AML-193 (cell line): ENCODE results near the gene CCL25.
"Not testable (repeated sequence)": the region's sequence is repeated elsewhere in the genome, so short reads cannot be mapped to it uniquely, and the experiment has no call there.

Experiments used
- DNase-seq, 2 experiments: peaks; one replicate each; lab custom pipeline; 2025; lab: John Stamatoyannopoulos, UW

The CCL25 gene

DNA sequence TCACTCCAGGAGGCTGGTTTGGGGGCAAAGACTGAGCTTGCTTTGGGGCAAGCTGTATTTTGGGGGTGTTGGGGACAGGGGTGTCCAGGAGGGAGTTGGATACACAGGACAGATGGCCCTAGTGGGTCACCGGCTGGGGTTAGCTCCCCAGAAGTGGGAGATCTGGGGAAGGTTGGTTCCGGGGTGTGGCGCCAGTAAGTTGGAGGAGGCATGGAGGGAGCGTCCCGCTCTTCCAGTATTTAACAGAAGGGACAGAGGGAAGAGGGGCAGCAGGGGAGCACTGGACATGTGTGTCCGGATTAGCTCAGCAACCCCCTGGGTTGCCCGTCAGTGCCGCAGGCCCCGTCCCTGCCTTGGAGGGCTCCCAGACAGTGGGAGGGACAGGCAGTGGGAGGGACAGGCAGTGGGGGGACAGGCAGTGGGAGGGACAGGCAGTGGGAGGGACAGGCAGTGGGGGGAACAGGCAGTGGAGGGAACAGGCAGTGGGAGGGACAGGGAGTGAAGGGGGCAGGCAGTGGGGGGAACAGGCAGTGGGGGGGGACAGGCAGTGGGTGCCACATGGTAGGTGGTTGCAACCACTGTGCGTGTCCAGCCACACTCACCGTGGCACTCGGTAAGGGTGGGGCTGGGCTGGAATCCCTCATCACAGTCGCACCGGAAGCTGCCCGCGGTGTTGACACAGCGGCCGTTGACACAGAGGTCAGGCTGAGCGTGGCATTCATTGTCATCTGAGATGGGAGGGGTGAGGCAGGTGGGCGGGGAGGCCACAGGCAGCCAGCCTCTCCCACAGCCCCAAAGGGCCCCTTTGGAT, 33.2 kb downstream of the CCL25 start:
- no peak for DNase-seq

DNA sequence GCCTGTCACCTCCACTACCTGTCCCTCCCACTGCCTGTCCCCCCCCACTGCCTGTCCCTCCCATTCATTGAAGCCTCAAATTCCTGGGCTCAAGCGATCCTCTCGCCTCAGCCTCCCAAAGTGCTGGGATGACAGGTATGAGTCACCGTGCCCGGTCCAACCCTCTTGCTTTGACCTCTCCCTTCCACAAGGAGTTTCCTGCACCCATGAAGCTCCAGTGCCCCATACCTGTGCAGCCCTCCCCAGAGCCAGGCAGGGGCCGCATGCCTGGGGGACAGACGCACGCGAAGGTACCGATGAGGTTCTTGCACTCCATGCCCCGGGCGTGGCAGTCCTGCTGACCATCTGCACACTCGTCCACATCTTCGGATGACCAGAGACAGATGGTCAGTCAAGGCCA, 34.3 kb downstream of the CCL25 start:
- no peak for DNase-seq

DNA sequence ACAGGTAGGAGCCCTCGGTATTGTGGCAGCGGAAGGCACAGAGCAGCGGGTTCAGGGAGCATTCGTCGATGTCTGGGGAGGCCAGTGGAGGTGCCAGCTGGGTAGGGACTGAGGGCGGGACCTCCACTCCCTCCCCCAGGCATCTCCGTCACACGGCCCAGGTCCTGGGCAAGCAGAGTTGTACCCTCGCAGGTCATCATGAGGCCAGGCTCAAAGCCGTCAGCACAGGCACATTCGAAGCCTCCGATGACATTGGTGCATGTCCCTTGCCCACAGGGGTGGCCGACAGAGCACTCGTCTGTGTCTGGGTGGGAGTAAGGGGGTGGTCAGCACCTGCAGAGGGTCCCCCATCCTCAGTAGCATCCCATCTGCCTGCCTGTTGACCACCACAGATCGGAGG, 35.3 kb downstream of the CCL25 start:
- DNase-seq, result no peak

DNA sequence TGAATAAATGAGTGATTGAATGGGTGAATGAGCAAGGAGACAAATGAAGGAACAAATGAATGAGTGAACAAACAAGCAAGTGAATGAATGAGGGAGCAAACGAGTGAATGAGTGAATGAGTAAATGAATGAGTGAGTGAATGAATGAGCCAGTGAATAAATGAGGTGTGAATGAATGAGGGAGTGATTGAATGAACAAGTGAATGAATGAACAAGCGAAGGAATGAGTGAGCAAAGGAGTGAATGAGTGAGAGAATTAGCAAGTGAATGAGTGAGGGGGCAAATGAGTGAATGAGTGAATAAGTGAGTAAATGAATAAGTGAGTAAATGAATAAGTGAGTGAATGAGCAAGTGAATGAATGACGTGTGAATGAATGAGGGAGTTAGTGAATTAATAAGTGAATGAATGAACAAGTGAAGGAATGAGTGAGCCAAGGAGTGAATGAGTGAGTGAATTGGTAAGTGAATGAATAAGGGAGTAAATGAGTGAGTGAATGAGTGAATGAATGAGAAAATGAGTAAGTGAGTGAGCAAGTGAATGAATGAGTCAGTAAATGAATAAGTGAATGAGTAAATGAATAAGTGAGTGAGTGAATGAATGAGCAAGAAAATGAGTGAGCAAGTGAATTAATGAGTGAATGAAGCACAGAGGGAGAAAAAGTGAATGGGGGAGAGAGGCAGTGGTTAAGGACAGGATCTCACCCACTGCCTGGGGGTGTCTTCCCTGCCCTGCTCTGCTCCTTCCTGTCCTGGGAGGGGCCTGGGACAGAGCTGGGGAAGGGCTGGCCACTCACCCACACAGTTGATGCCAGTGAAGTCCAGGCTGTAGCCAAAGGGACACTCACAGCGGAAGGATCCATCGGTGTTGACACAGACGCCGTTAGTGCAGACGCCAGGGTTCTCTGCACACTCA, 36.4 kb downstream of the CCL25 start:
- DNase-seq, result no peak

DNA sequence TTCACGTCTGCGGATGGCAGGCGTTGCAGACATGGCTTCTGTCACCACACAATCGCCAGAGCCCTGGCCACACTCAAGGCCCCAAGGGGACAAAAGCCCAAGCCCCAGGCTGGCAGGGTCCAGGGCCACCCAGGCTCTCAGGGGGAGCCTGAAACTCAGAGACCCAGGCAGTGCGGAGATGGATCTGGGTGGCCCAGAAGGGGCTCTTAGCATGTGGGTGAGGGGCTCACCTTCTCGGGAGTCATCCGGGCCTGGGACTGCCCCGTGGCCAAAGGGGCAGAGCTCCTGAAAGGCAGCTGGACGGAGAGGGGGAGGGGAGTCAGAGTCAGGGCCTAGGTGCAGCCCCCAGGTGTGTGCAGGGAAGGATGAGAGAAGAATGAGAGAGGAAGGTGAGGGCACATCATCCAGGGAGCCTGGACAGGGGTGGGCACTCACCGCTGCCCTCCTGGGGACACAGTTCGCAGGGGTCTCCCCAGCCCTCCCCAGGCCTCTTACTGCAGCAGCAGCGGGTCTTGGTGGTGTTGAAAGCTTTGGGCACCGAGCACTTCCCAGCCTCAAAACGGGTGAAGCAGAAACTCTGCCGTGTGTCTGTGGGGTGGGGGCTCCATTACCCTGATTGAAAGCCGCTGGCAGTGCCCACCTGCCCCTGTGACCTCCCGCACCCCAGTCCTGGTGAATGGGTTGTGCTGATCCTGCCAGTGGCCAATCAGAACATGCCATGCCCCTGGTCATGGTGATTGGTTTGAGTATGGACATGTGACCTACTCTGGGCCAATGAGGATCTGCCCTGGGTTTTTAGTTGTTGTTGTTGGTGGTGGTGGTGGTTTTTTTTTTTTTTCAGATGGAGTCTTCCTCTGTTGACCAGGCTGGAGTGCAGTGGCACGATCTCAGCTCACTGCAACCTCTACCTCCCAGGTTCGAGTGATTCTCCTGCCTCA, 37.4 kb downstream of the CCL25 start:
- no peak for DNase-seq

DNA sequence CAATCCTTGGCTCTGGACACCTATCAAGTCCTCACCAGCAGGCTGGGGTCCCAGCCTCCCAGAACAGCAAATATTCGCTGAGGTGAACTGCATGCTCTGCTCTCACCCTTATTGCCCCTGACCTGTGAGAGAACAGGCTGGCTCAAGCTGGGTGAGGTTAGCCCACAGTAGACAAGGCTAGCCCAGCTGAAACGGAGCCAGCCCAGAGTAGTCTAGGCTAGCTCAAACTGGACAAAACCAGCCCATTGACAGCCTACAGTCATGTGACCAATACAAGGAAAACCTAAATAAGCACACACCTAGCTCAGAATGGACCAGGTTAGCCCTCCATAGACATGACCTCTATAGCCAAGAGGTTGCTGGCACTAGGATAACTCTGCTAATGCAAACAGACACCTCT, 38.4 kb downstream of the CCL25 start:
- no peak for DNase-seq

DNA sequence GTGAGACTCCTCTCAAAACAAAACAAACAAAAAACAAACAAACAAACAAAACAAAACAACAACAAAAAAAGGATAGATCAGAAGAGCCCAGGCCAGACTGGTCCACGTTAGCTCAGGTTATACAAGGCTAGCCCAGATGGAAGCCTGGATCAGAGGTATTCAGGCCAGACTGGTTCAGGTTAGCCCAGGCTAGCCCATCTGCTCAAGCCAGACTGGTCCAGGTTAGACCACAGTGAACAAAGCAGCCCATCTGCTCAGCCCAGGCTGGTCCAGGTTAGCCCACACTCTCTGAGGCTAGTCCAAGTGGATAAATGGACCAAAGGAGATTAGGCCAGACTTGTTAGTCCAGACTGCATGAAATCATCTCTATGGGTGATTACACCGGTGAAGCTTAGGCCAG, 41.2 kb downstream of the CCL25 start:
- DNase-seq, result no peak

DNA sequence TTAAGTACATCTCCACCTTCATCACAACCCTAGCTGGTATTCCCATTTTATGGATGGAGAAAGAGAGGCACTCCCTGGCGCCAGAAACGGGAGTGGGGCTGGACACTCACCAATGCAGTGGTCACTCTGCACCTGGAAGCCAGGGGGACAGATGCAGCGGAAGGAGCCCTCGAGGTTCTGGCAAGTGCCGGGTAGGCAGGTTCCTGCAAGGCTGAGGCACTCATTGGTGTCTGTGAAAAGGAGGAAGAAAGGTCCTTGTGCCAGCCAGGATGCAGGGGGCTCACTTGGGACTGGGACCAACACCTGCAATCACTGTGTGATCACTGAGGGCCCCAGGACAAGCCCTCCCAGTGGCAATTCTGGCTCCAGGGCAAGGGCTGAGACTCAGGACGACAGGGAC, 41.8 kb downstream of the CCL25 start:
- DNase-seq, result no peak

DNA sequence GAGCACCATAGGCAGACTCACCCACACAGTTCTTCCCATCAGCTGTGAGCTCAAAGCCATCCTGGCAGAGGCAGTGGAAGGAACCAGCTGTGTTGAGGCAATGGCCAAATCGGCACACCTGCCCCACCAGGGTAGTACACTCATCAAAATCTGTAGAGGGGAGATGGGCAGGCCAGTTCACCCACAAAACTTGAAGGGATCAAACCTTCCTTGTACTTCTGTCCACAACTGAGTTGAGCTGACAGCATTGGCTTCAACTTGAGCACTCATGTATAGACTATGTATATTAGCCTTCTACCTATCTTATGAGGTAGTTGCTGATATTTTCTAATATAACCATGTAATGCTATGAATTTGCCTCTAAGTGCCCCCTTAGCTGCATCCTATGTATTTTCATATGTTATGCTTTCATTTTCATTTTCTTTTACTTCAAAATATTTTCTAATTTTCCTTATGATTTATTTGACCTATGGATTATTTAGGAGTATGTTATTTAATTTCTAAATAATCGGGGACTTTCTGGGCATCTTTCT, 42.9 kb downstream of the CCL25 start:
- DNase-seq, result no peak

DNA sequence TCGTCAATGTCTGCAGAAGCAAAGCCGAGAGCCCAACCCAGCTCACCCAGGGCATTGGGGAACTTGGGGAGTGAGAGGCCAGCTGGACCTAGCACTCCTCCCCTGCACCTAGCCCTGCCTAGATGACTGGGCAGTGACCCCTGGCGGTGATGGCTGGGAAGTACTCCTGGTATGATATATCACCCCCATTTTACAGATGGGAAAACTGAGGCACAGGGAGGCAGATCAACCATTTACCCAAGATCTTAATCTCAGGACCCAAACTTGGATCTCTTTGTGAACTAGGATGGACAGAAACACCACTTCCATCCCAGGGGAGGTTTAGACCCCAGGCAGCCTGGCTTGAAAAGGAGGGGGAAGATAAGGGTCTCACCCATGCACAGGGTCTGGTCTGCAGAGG, 43.5 kb downstream of the CCL25 start:
- DNase-seq, result no peak

DNA sequence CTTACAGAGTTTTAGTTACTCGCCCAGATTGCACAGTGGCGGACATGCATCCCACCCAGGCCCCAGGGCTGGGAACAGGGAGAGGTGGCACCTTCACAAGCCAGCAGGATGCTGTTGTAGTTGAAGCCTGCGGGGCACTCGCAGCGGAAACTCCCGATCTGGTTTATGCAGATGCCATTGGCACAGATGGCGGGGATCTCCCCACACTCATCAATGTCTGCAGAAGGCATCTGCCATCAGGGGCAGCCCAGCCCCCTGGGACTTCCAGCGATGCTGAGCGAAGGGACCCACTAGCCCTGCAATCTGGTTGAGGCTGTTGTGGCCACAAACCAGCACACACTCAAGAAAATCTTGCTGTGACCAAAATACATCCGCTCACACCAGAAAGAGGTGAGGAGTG, 44.6 kb downstream of the CCL25 start:
- DNase-seq, result no peak

DNA sequence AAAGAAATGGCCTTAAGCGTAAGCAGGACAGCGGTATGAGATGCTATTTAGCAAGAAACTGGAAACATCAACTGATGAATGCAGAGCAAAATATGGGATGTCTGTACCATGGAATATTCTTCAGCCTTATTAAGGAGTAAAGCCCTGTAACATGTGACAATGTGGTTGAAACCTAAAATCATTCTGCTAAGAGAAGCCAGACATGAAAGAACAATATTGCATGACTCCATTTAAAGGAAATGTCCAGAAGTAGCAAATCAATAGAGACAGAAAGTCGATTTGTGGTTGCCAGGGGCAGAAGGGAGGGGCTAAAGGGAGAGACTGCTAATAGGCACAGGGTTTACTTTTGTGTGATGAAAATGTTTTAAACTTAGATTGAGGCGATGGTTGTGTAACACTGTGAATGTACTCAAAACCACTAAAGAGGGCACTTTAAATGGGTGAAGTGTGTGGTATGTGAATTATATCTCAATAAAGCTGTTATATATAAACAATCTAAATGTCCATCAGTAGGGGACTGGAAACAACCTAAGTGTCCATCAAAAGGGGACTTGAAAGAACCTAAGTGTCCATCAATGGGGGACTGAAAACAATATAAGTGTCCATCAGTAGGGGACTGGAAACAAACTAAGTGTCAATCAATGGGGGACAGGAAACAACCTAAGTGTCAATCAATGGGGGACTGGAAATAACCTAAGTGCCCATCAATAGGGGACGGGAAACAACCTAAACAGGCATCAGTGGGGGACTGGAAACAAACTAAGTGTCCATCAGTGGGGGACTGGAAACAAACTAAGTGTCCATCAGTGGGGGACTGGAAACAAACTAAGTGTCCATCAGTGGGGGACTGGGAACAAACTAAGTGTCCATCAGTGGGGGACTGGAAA, 45.4 kb downstream of the CCL25 start:
- DNase-seq, result no peak

DNA sequence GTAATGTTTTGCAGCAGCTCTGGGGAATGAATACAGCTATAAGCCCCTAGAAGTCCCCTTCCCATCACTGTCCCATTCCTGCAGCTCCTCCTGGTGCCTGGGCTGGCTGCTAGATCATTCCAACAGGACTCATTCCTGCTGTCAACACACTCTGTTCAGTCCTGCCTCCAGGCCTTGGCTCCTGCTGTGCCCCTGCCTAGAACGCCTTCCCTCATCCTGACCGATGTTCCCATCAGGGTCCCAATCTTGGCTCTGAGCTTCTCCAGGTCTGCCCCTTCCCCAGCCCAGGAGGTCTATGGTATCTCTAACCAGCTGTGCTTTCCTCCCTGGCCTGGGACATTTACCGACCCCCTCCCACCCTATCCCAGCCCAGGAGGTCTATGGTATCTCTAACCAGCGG, 48.8 kb downstream of the CCL25 start:
- no peak for DNase-seq

DNA sequence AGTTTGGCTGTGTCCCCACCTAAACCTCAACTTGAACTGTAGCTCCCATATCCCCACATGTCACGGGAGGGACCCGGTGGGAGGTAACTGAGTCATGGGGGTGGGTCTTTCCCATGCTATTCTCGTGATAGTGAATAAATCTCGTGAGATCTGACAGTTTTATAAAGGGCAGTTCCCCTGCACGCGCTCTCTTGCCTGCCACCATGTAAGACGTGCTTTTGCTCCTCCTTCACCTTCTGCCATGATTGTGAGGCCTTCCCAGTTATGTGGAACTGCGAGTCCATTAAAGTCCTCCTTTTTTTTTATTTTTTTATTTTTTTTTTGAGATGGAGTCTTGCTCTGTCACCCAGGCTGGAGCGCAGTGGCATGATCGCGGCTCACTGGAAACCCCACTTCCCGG, 49.4 kb downstream of the CCL25 start:
- not testable (repeated sequence) for DNase-seq

DNA sequence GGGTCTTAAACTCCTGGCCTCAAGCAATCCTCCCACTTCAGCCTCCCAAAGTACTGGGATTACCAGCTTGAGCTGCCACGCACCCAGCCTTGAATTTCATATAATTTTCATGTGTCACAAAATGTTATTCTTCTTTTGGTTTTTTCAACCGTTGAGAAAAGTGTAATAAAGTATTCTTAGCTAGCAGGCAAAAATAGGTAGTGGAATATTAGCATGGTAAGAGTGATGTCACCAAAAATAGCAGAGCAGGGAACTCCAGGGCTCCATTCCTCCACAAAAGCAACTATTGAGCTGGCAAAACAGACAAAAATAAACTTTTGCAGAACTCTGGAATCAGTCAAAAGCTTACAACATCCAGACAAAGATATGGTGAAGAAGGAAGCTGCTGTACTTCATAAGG, 52.9 kb downstream of the CCL25 start:
- DNase-seq, result no peak

DNA sequence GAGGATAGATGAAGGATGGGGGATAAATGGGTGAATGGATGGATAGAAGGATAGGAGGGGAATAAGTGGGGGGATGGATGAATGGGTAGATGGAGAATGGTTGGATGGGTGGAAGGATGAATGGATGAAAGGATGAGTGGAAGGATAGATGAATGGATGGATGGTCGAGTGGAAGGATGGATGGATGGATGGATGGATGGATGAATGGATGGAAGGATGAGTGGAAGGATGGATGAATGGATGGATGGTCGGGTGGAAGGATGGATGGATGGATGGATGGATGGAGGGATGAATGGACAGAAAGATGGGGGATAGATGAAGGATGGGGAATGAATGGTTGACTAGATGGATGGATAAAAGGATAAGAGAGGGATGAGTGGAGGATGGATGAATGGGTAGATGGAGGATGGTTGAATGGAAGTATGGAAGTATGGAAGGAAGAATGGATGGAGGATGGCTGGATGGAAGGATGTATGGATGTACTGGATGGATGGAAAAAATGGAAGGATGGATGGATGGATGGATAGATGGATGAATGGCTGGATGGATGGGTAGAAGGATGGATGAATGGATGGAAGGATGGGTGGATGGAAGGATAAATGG, 54.8 kb downstream of the CCL25 start:
- DNase-seq, result no peak

DNA sequence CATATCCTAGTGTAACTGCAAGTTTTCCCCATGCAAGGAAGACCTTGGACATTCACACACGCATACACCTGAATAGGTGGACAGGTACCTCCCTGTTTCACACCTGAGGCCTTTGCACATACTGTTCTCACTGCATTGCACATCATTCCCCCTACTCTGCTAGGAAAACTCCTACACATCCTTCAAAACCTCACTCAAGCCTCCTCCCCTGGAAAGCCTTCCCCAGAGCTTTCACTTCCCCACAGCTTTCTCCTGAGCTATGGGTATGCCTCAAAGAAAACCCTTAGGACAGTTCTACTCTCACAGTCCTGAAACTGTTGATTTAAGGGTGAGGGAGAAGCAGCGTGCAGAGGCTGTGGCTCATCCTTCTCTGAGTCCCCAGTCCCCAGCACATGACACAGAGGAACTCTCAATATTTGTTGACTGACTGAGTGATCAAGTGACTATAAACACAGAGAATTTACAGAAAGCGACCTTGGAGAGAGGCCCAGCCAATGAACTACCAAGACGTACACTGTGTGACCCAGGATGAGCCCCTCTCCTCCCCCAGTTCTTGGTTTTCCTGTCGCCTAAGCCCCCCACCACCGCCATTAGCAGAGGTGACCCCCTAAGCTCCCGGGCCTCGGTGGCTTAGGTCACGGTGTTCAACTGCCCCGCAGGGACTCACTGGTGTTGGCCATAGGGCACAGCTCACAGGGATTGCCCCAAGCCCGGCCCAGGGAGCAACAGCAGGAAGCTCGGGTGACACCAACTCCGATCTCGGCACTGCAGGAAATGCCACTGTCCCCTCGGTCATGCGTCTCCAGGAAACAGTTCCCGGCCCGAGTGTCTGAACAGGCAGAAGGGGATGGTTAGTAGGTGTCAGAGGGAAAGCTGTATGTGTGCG, 56.2 kb downstream of the CCL25 start:
- no peak for DNase-seq

DNA sequence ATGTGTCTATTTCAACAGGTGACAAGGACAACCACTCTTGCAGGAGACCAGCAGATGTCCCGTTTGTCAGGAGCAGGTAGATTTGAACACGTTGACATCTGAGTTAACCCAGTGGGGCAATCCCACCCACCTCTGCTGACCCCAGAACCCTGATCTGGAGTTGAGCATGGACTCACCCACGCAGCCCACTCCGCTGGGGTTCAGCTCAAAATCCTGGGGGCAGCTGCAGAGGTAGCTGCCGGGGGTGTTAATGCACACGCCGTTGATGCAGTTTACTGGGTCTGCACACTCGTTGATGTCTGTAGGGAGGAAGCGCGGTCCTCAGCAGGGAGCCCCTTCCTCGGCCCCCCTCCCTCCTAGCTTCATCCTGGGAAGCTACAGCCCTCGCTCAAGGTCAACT, 56.9 kb downstream of the CCL25 start:
- DNase-seq, result no peak

DNA sequence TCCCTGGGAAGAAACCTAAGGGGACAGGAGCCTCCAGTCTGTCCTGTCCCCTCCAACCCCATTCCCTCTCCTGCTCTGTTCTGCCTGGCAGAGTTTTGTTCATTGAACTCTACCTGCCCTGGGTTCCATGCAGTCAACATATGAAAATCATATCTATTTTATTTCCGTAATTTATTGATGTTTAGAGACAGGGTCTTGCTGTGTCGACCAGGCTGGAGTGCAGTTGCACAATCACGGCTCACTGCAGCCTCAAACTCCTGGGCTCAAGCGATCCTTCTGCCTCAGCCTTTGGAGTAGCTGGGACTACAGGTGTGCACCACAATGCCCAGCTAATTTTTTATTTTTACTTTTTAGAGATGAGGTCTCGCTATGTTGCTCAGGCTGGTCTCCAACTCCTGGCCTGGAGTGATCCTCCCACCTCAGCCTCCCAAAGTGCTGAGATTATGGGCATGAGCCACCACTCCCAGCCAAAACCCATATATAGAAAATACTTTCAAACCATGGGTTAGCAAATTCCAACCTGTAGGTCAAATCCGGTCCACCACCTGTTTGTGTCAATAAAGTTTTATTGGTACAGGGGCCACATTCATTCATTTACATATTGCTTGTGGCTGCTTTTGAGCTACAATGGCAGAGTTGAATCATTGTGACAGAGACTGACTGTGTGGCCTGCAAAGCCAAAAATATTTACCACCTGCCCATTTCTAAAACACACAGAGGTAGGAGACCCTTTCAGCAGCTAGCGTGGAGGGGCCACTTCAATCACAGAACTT, 57.5 kb downstream of the CCL25 start:
- no peak for DNase-seq
